OCI-LY3 (cell line): ENCODE data around the gene TFRC.
"Not testable (repeated sequence)": the region's sequence is repeated elsewhere in the genome, so short reads cannot be mapped to it uniquely, and the experiment has no call there.

Source experiments
- H2AFZ ChIP-seq: fragments of 200-600, 300-600 bp; shearing (Covaris generic); 2 replicates; pipeline ENCODE4 v1.6.0; 2014; ENCODE audit warnings: antibody characterized with exemption, low read depth, low read length
- H3K27ac ChIP-seq: fragments of 200-600, 300-600 bp; sonication (generic); 2 replicates; pipeline ENCODE4 v1.5.1; 2014; ENCODE audit warnings: mild to moderate bottlenecking, low read length, moderate library complexity, mixed read lengths
- H3K27me3 ChIP-seq: fragments of 200-600, 300-600 bp; sonication (generic); 2 replicates; pipeline ENCODE4 v1.6.1; 2014; ENCODE audit warnings: low read depth, low read length, mixed read lengths
- H3K36me3 ChIP-seq: fragments of 200-600, 300-600 bp; sonication (generic); replicated peaks from 2 replicates; pipeline ENCODE3; 2014; ENCODE audit warnings: low read depth, low read length, mixed read lengths
- H3K4me1 ChIP-seq: fragments of 300-600, 200-600 bp; sonication (generic); 2 replicates; pipeline ENCODE4 v1.6.1; 2014; ENCODE audit warnings: low read length, mixed read lengths
- H3K4me2 ChIP-seq: fragments of 200-600, 300-600 bp; sonication (generic); 2 replicates; pipeline ENCODE4 v1.6.1; 2014; ENCODE audit warnings: low read length, mixed read lengths
- H3K4me3 ChIP-seq: fragments of 300-600, 200-600 bp; sonication (generic); 2 replicates; pipeline ENCODE4 v1.5.1; 2014; ENCODE audit warnings: antibody characterized with exemption, mild to moderate bottlenecking, low read length, moderate library complexity
- H3K79me2 ChIP-seq: fragments of 300-600, 200-600 bp; shearing (Covaris generic); 2 replicates; pipeline ENCODE4 v1.6.1; 2014; ENCODE audit warnings: mild to moderate bottlenecking, low read length, mixed read lengths
- H3K9ac ChIP-seq: fragments of 300-600, 200-600 bp; shearing (Covaris generic); 2 replicates; pipeline ENCODE4 v1.6.0; 2014; ENCODE audit warnings: mild to moderate bottlenecking, low read length, moderate library complexity
- H3K9me3 ChIP-seq: fragments of 200-600, 300-600 bp; shearing (Covaris generic); 2 replicates; pipeline ENCODE4 v1.6.1; 2014; ENCODE audit warnings: low read length, mixed read lengths; ENCODE audit not compliant: insufficient read depth
- H4K20me1 ChIP-seq: fragments of 200-600, 300-600 bp; sonication (generic); 2 replicates; pipeline ENCODE4 v1.6.1; 2016; ENCODE audit warnings: low read length, mixed read lengths; ENCODE audit not compliant: insufficient read depth
- CTCF ChIP-seq: fragments of 200-600, 300-600 bp; sonication (generic); IDR thresholded peaks from 2 replicates; pipeline ENCODE4 v1.5.1; 2014; ENCODE audit warnings: antibody characterized with exemption, low read length, low read depth
- EZH2phosphoT487 ChIP-seq: fragments of 200-600 bp; shearing (Covaris generic); IDR thresholded peaks from 2 replicates; pipeline ENCODE4 v1.6.1; 2018; ENCODE audit warnings: antibody characterized with exemption, mixed run types, low read depth

The TFRC gene

GRCh38 chr3:196023947-196024346 is 57.9 kb downstream of the TFRC start:
- Histone ChIP-seq H3K4me2 (no peak overlapping the region), H3K27me3 (no peaks in the 10 kb centered on the region), H4K20me1 (no peaks in the 10 kb centered on the region), H3K4me3 (no peak overlapping the region), H3K27ac (no peak overlapping the region), H3K9me3 (no peaks in the 10 kb centered on the region), H2AFZ (no peak overlapping the region), H3K4me1 (peaks cover 12% of the 10 kb centered on the region), H3K79me2 (no peaks in the 10 kb centered on the region), H3K36me3 (no peaks in the 10 kb centered on the region), H3K9ac (no peak overlapping the region)
- TF ChIP-seq EZH2phosphoT487 (no peak), CTCF (no peak)

GRCh38 chr3:196022499-196022878 is 59.4 kb downstream of the TFRC start:
- Histone ChIP-seq H3K4me1 (peaks cover 12% of the 10 kb centered on the region), H3K4me3 (peak overlapping the region; percentile 52), H2AFZ (peak overlapping the region; percentile 81; the same call in 1 of the 2 replicates), H3K4me2 (peak overlapping the region; percentile 61)
- not testable (repeated sequence) for H3K36me3 ChIP-seq, H3K27me3 ChIP-seq, H4K20me1 ChIP-seq, H3K27ac ChIP-seq, H3K9ac ChIP-seq, H3K79me2 ChIP-seq, H3K9me3 ChIP-seq

GRCh38 chr3:196020373-196020772 is 61.5 kb downstream of the TFRC start:
- no peaks in the 10 kb centered on the region for H4K20me1 ChIP-seq
- H3K36me3 ChIP-seq: no peaks in the 10 kb centered on the region
- H3K27me3 ChIP-seq: no peaks in the 10 kb centered on the region
- H3K4me1 ChIP-seq: 0 out of 2 replicates have a peak, but pooled peaks cover 3% of the 10 kb centered on the region
- no peak overlapping the region for H3K4me2 ChIP-seq
- no peak overlapping the region for H3K27ac ChIP-seq
- H3K79me2 ChIP-seq: no peaks in the 10 kb centered on the region
- H2AFZ ChIP-seq: no peak overlapping the region
- no peak overlapping the region for H3K4me3 ChIP-seq
- no peak overlapping the region for H3K9ac ChIP-seq
- TF ChIP-seq EZH2phosphoT487: no peak
- TF ChIP-seq CTCF: no peak
- no peaks in the 10 kb centered on the region for H3K9me3 ChIP-seq

DNA sequence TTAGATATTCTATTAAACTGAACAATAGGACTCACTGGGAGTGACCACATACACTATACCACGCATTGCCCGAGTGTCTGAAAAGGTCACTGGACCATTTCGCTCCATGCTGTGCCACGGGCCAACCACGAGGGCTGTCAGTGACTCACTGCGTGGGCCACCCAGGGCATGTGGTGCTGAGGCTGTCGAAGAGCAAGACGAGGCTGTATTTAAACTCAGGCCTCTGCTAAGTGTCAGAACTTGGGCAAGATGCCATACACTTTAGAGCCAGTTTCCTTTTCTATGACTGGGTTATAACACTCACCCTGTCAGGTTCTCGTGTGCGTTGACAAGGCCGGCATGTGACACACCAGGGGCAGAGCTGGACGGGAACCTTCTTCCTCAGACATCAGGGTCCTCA is 62.3 kb downstream of the TFRC start:
- H3K4me3 ChIP-seq, H3K27me3 ChIP-seq, H3K4me1 ChIP-seq, H3K4me2 ChIP-seq, H3K9me3 ChIP-seq, H3K9ac ChIP-seq, H3K79me2 ChIP-seq, H4K20me1 ChIP-seq, H3K36me3 ChIP-seq, H3K27ac ChIP-seq, H2AFZ ChIP-seq: not testable (repeated sequence)

DNA sequence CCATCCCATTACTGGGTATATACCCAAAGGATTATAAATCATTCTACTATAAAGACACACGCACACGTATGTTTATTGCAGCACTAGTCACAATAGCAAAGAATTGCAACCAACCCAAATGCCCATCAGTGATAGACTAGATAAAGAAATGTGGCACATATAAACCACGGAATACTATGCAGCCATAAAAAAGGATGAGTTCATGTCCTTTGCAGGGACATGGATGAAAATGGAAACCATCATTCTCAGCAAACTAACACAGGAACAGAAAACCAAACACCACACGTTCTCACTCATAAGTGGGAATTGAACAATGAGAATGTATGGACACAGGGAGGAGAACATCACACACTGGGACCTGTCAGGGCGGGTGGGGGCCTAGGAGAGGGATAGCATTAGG is 63.7 kb downstream of the TFRC start:
- H2AFZ ChIP-seq, H3K4me3 ChIP-seq, H3K4me2 ChIP-seq, H3K79me2 ChIP-seq, H3K9ac ChIP-seq, H4K20me1 ChIP-seq, H3K4me1 ChIP-seq, H3K9me3 ChIP-seq, H3K36me3 ChIP-seq, H3K27me3 ChIP-seq, H3K27ac ChIP-seq: not testable (repeated sequence)

- H3K27ac ChIP-seq: no peak overlapping the region
- TF ChIP-seq CTCF: no peak
- TF ChIP-seq EZH2phosphoT487: no peak
- H4K20me1 ChIP-seq: no peaks in the 10 kb centered on the region
- no peaks in the 10 kb centered on the region for H3K4me1 ChIP-seq
- no peaks in the 10 kb centered on the region for H3K36me3 ChIP-seq
- H3K4me2 ChIP-seq: no peak overlapping the region
- H3K4me3 ChIP-seq: no peak overlapping the region
- no peaks in the 10 kb centered on the region for H3K27me3 ChIP-seq
- no peaks in the 10 kb centered on the region for H3K79me2 ChIP-seq
- no peak overlapping the region for H2AFZ ChIP-seq
- no peak overlapping the region for H3K9ac ChIP-seq
- no peaks in the 10 kb centered on the region for H3K9me3 ChIP-seq
Measured at GRCh38 chr3:196016485-196016884, 65.4 kb downstream of the TFRC start.
